K562 (cell line): ENCODE data around the gene NUP210. TPM values are rescaled to one million over a fixed set of nuclear protein-coding genes. Genes with fewer than 3 reads are reported as not detected.

ENCODE experiments used
- BCOR ChIP-seq: fragments of 450-650 bp; IDR thresholded peaks from 2 replicates; pipeline ENCODE4 v1.6.1; 2016
- BRCA1 ChIP-seq, 2 experiments: fragments of 450-650 bp in 1 of 2; sonication (generic) in 1 of 2; formaldehyde crosslinking in 1 of 2; IDR thresholded peaks; 2 replicates each; pipeline versions ENCODE4 v1.5.0 to v1.6.1; 2017 to 2020; ENCODE audit warnings: mild to moderate bottlenecking in 1 of 2, missing genetic modification reagents in 1 of 2
- CAMTA2 ChIP-seq: fragments of 250-450 bp; sonication (Bioruptor Pico); conservative IDR thresholded peaks from 2 replicates; pipeline ENCODE4 v1.5.1; 2022
- CSDE1 ChIP-seq, 2 experiments: fragments of 450-650 bp; IDR thresholded peaks; 2 replicates each; pipeline ENCODE4 v1.6.1; 2016; ENCODE audit warnings: mild to moderate bottlenecking in 1 of 2
- HNRNPLL ChIP-seq: fragments of 200-400 bp; formaldehyde crosslinking; IDR thresholded peaks from 2 replicates; pipeline ENCODE4 v1.6.1; 2017; ENCODE audit warnings: low read length, low read depth, mild to moderate bottlenecking; ENCODE audit not compliant: poor library complexity, severe bottlenecking
- KLF6 ChIP-seq: fragments of 250-450 bp; sonication (Bioruptor Pico); IDR thresholded peaks from 2 replicates; pipeline ENCODE4 v1.4.0; 2020; ENCODE audit warnings: mild to moderate bottlenecking, moderate library complexity, borderline replicate concordance
- MCM5 ChIP-seq: fragments of 450-650 bp; IDR thresholded peaks from 2 replicates; pipeline ENCODE4 v1.6.1; 2016; ENCODE audit warnings: low read depth
- MIER1 ChIP-seq: fragments of 450-650 bp; IDR thresholded peaks from 2 replicates; pipeline ENCODE4 v1.6.1; 2016; ENCODE audit warnings: antibody characterized with exemption, mild to moderate bottlenecking, low read depth
- NFE2 ChIP-seq: IDR thresholded peaks from 2 replicates; pipeline ENCODE4 v1.6.1; 2014; ENCODE audit warnings: antibody characterized with exemption, low read depth
- NFRKB ChIP-seq: fragments of 450-650 bp; IDR thresholded peaks from 2 replicates; pipeline ENCODE4 v1.6.1; 2016; ENCODE audit warnings: low read depth
- PHB2 ChIP-seq: fragments of 450-650 bp; IDR thresholded peaks from 2 replicates; pipeline ENCODE4 v1.6.1; 2017; ENCODE audit warnings: low read depth
- POLR3G ChIP-seq: IDR thresholded peaks from 2 replicates; pipeline ENCODE4 v1.6.1; 2011; ENCODE audit not compliant: insufficient read length, insufficient replicate concordance; ENCODE audit errors: extremely low read depth
- SAP30 ChIP-seq: fragments of 200-600 bp; sonication (generic); IDR thresholded peaks from 2 replicates; pipeline ENCODE4 v1.6.1; 2012; ENCODE audit warnings: borderline replicate concordance, low read depth, mild to moderate bottlenecking, moderate library complexity, low read length, control low read depth, inconsistent platforms; ENCODE audit not compliant: insufficient read depth, poor library complexity, severe bottlenecking
- SRSF9 ChIP-seq: fragments of 200-400 bp; formaldehyde crosslinking; IDR thresholded peaks from 2 replicates; pipeline ENCODE4 v1.6.1; 2017; ENCODE audit warnings: low read depth, low read length, borderline replicate concordance
- ZFP36 ChIP-seq: fragments of 150-350 bp; IDR thresholded peaks from 2 replicates; pipeline ENCODE4 v1.6.1; 2018; ENCODE audit warnings: low read length, low read depth; ENCODE audit not compliant: partially characterized antibody
- ZNF197 ChIP-seq: fragments of 200-800 bp; sonication (Bioruptor generic); IDR thresholded peaks from 2 replicates; pipeline ENCODE4 v1.6.1; 2016; ENCODE audit warnings: low read depth, missing genetic modification characterization, missing compliant biosample characterization
- ZNF274 ChIP-seq: IDR thresholded peaks from 2 replicates; pipeline ENCODE4 v1.6.1; 2011; ENCODE audit warnings: low read depth, mild to moderate bottlenecking, low read length, moderate library complexity, borderline replicate concordance
- polyA plus RNA-seq, 8 experiments: library from polyadenylated mRNA; depleted of rRNA in 4 of 8; stranded (reverse) in 5 of 8; unstranded in 3 of 8; fragments of >200 nt; fragmentation: Nextera tagmentation in 2 of 8; fragmentation: Illumina TruSeq in 1 of 8; extraction: Ambion mirVana in 2 of 8; extraction: Trizol in 1 of 8; gene quantifications; 2 replicates each; pipeline versions ENCODE4 v1.2.1 to v1.2.3, GENCODE V29; 2011 to 2014; ENCODE audit warnings: inconsistent platforms in 1 of 8, missing spikeins in 1 of 8
- total RNA-seq, 7 experiments: library from RNA; depleted of rRNA in 6 of 7; stranded (reverse); fragments of >200 nt in 6 of 7; fragmentation: Illumina TruSeq in 2 of 7; extraction: Trizol in 2 of 7; gene quantifications; 2 replicates each; pipeline versions ENCODE4 v1.2.1 to v1.2.3, GENCODE V29; 2011 to 2021; ENCODE audit warnings: low replicate concordance in 1 of 7
- TF ChIP-seq, protein P1 (sequence below), 2 experiments: fragments of 450-650 bp in 1 of 2; sonication (generic) in 1 of 2; formaldehyde crosslinking in 1 of 2; IDR thresholded peaks; 2 replicates each; pipeline versions ENCODE4 v1.7.1 to v1.9.0; 2016 to 2022; ENCODE audit warnings: inconsistent platforms in 1 of 2, mild to moderate bottlenecking in 1 of 2, missing genetic modification reagents in 1 of 2
- TF ChIP-seq, protein P2 (sequence below): sonication (generic); formaldehyde crosslinking; IDR thresholded peaks from 2 replicates; pipeline ENCODE4 v1.8.1; 2023; ENCODE audit warnings: mild to moderate bottlenecking, missing genetic modification reagents, moderate library complexity

Gene NUP210
- total and polyA plus RNA-seq, 9 of the 15 experiments (the other 6 are each of a cell fraction or from before 2014, with no cell fraction given): 1.2 to 138 (median 44.0) TPM

DNA sequence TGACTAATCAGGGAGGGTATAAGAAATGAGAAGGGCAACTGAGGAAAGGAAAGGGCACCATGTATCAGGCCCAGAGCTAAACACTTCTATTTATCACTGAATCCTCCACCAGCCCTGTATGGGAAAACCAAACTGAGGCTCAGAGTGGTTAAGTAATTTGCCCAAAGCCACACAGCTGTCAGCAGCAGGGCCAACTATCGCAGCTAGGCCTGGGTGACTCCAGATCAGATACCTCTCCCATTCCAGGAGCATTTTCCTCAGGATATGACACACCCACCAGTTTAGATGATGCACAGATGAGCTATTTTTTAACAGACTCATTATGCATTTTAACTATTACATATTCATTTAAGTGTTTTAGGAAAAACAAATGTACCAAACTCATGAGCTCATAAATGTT lies 14.5 kb downstream of the NUP210 start (continued):
- TF ChIP-seq, protein P1, sequence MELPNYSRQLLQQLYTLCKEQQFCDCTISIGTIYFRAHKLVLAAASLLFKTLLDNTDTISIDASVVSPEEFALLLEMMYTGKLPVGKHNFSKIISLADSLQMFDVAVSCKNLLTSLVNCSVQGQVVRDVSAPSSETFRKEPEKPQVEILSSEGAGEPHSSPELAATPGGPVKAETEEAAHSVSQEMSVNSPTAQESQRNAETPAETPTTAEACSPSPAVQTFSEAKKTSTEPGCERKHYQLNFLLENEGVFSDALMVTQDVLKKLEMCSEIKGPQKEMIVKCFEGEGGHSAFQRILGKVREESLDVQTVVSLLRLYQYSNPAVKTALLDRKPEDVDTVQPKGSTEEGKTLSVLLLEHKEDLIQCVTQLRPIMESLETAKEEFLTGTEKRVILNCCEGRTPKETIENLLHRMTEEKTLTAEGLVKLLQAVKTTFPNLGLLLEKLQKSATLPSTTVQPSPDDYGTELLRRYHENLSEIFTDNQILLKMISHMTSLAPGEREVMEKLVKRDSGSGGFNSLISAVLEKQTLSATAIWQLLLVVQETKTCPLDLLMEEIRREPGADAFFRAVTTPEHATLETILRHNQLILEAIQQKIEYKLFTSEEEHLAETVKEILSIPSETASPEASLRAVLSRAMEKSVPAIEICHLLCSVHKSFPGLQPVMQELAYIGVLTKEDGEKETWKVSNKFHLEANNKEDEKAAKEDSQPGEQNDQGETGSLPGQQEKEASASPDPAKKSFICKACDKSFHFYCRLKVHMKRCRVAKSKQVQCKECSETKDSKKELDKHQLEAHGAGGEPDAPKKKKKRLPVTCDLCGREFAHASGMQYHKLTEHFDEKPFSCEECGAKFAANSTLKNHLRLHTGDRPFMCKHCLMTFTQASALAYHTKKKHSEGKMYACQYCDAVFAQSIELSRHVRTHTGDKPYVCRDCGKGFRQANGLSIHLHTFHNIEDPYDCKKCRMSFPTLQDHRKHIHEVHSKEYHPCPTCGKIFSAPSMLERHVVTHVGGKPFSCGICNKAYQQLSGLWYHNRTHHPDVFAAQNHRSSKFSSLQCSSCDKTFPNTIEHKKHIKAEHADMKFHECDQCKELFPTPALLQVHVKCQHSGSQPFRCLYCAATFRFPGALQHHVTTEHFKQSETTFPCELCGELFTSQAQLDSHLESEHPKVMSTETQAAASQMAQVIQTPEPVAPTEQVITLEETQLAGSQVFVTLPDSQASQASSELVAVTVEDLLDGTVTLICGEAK (IDR thresholded peaks at IDR 0.05): no peak
- TF ChIP-seq, protein P1 (CRISPR knock-in tag; IDR thresholded peaks at IDR 0.05): no peak
- 0 out of 4 replicates have a peak, but pooled peaks of 1 of the 2 experiments have one; percentile 35 for TF ChIP-seq CSDE1 (IDR thresholded peaks at IDR 0.05)
- no peak for TF ChIP-seq ZNF197
- no peak for TF ChIP-seq NFE2
- TF ChIP-seq BCOR: peak; percentile 98
- peak; percentile 94 for TF ChIP-seq ZFP36
- TF ChIP-seq NFRKB: no peak
- no peak for TF ChIP-seq HNRNPLL
- no peak for TF ChIP-seq KLF6 (CRISPR knock-in tag)
- no peak for TF ChIP-seq POLR3G
- TF ChIP-seq SAP30: no peak
- TF ChIP-seq MCM5: no peak
- TF ChIP-seq, protein P2, sequence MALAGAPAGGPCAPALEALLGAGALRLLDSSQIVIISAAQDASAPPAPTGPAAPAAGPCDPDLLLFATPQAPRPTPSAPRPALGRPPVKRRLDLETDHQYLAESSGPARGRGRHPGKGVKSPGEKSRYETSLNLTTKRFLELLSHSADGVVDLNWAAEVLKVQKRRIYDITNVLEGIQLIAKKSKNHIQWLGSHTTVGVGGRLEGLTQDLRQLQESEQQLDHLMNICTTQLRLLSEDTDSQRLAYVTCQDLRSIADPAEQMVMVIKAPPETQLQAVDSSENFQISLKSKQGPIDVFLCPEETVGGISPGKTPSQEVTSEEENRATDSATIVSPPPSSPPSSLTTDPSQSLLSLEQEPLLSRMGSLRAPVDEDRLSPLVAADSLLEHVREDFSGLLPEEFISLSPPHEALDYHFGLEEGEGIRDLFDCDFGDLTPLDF (CRISPR knock-in tag): no peak
- no peak for TF ChIP-seq SRSF9
- TF ChIP-seq BRCA1 (IDR thresholded peaks at IDR 0.05): no peak
- TF ChIP-seq BRCA1 (CRISPR knock-in tag; IDR thresholded peaks at IDR 0.05): no peak
- TF ChIP-seq MIER1: no peak
- TF ChIP-seq ZNF274: no peak
- no peak for TF ChIP-seq CAMTA2 (CRISPR knock-in tag)
- no peak for TF ChIP-seq PHB2
